OCI-LY7 (cell line): Measurements from ENCODE around the gene ZNF586.

ENCODE experiments used
- CTCF ChIP-seq: fragments of 200-600 bp; sonication (generic); conservative IDR thresholded peaks from 2 replicates; pipeline ENCODE4 v1.5.1; 2014; ENCODE audit warnings: mild to moderate bottlenecking, antibody characterized with exemption, low read length, moderate library complexity, mixed read lengths
- EZH2phosphoT487 ChIP-seq: fragments of 200-600 bp; sonication (generic); IDR thresholded peaks from 2 replicates; pipeline ENCODE4 v1.6.1; 2018; ENCODE audit warnings: low read depth, borderline replicate concordance, mild to moderate bottlenecking, mixed run types, antibody characterized with exemption, low read length, moderate library complexity, mixed read lengths

DNA sequence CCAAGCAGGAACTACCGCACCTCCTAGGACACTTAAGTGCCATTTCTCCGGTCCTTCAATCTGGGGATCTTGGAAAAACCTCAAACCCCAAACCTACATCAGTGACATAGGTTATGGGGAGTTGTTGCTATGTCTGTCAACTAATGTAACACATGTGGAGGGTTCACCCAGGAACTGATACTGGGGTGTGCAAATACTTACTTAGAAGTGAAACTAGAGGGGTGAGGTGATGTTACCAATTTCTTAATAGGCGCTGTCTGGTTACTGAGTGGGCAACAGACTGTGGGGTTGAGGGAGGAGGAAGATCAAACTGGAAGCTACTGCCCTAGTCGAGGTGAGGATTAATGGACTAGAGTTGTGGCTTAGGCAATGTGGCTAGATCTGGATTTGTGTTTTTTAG is 1.9 kb downstream of the ZNF586 start:
- no peak for TF ChIP-seq CTCF
- TF ChIP-seq EZH2phosphoT487: no peak
